Body of pancreas (tissue), 4 donors: ENCODE results near the gene GCC2. TPM values are rescaled to one million over a fixed set of nuclear protein-coding genes. Genes with fewer than 3 reads are reported as not detected.

Source experiments
- ATAC-seq: fragments of 150-250 bp; one replicate; pipeline ENCODE4 v1.9.1; 2016
- DNase-seq, 4 donors: peaks; one replicate each; pipeline ENCODE4 v3.0.0-alpha.2; 2019
- H3K27ac ChIP-seq, 4 donors: fragments of 200-600 bp; sonication (generic); 1 replicate in 3 of 4; 2 replicates in 1 of 4; pipeline versions ENCODE4 v1.5.1 to v1.6.1; 2016 to 2019; ENCODE audit warnings: mild to moderate bottlenecking in 1 of 4, mixed read lengths in 1 of 4, moderate library complexity in 1 of 4
- H3K27me3 ChIP-seq, 2 donors: fragments of 200-600 bp; sonication (generic); one replicate each; pipeline ENCODE4 v1.6.0; 2016; ENCODE audit warnings: mild to moderate bottlenecking in 1 of 2
- H3K36me3 ChIP-seq, 2 donors: fragments of 200-600 bp; sonication (generic); replicated peaks in 1 of 2; 2 replicates each; pipeline ENCODE4 v1.5.1; 2016; ENCODE audit warnings: low read depth in 2 of 2; ENCODE audit not compliant: insufficient read depth in 1 of 2
- H3K4me1 ChIP-seq: fragments of 200-600 bp; sonication (generic); one replicate; pipeline ENCODE4 v1.6.0; 2016
- H3K4me3 ChIP-seq, 2 donors: fragments of 200-600 bp; sonication (generic); 1 replicate in 1 of 2; 2 replicates in 1 of 2; pipeline ENCODE4 v1.5.1; 2016 to 2019
- H3K9me3 ChIP-seq, 3 donors: fragments of 200-600 bp; sonication (generic); 1 replicate in 2 of 3; 2 replicates in 1 of 3; pipeline ENCODE4 v1.5.1; 2016
- POLR2A ChIP-seq, 3 donors: fragments of 450-650 bp; IDR thresholded peaks; one replicate each; pipeline ENCODE4 v1.6.1; 2016; ENCODE audit warnings: antibody characterized with exemption in 3 of 3, mild to moderate bottlenecking in 2 of 3
- WGBS, 2 donors: methylation state at CpG; one replicate each; pipeline ENCODE4 v1.1.5; 2017; 5-methylcytosine and 5-hydroxymethylcytosine counted together
- intact Hi-C: fragments of 100-400 bp; cut with DNase I; formaldehyde crosslinking; loops from one replicate; pipeline ENCODE4 v1.15.1; 2023
- total RNA-seq, 2 donors: library from RNA; depleted of rRNA; stranded (reverse); fragments of >200 nt; gene quantifications; one replicate each; pipeline ENCODE4 v1.1.0, GENCODE V29; 2016
- TF ChIP-seq, protein P1 (sequence below), 7 experiments: fragments of 450-650 bp in 4 of 7; fragments of 200-600 bp in 3 of 7; sonication (generic) in 3 of 7; IDR thresholded peaks; one replicate each; pipeline ENCODE4 v1.5.1; 2016 to 2019; ENCODE audit warnings: antibody characterized with exemption in 7 of 7

GCC2 gene
- total RNA-seq, 2 donors from 2014 or later, result 29.6 to 75.5 TPM

DNA sequence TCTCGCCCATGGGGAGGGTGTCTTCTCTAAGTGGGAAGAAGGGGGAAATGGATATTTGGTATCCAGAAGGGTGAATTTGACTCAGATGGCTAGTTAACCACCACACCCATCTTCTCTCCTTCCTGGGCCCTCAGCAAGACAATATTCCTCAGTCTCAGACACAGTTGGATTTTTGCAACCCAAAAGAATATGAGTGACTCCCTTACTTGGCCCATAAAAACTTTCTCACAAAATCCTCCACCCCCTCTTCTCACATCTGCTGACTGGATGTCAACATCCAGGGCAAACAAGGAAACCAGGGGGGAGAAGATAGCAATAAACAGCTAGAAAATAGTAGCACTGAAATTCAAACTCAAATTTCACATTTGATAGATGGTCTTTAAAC is 35.3 kb upstream of the GCC2 start:
- 57 to 65% methylated on average over 1 of the region's 1 CpG for WGBS, 2 donors
- no peaks in the 10 kb centered on the region for H3K27me3 ChIP-seq
- H3K36me3 ChIP-seq, result no peaks in the 10 kb centered on the region
- H3K4me3 ChIP-seq, result no peak overlapping the region
- no peak for TF ChIP-seq POLR2A (IDR thresholded peaks at IDR 0.05)
- TF ChIP-seq, protein P1, sequence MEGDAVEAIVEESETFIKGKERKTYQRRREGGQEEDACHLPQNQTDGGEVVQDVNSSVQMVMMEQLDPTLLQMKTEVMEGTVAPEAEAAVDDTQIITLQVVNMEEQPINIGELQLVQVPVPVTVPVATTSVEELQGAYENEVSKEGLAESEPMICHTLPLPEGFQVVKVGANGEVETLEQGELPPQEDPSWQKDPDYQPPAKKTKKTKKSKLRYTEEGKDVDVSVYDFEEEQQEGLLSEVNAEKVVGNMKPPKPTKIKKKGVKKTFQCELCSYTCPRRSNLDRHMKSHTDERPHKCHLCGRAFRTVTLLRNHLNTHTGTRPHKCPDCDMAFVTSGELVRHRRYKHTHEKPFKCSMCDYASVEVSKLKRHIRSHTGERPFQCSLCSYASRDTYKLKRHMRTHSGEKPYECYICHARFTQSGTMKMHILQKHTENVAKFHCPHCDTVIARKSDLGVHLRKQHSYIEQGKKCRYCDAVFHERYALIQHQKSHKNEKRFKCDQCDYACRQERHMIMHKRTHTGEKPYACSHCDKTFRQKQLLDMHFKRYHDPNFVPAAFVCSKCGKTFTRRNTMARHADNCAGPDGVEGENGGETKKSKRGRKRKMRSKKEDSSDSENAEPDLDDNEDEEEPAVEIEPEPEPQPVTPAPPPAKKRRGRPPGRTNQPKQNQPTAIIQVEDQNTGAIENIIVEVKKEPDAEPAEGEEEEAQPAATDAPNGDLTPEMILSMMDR (IDR thresholded peaks at IDR 0.05), result no peak
- no peaks in the 10 kb centered on the region for H3K4me1 ChIP-seq
- intact Hi-C loops, result no loop called here
- DNase-seq (no peak), ATAC-seq (no peak)
- H3K9me3 ChIP-seq, result no peaks in the 10 kb centered on the region
- H3K27ac ChIP-seq, result no peak overlapping the region

GRCh38 chr2:108414256-108414876 is 34.6 kb upstream of the GCC2 start:
- H3K9me3 ChIP-seq, result no peaks in the 10 kb centered on the region
- ATAC-seq, result no peak
- no peak overlapping the region for H3K4me3 ChIP-seq
- DNase-seq, result no peak
- no peak overlapping the region for H3K27ac ChIP-seq
- intact Hi-C loops, result no loop called here
- no peaks in the 10 kb centered on the region for H3K4me1 ChIP-seq
- no peaks in the 10 kb centered on the region for H3K36me3 ChIP-seq
- 81 to 97% methylated on average over 3 of the region's 3 CpGs for WGBS, 2 donors
- H3K27me3 ChIP-seq, result no peaks in the 10 kb centered on the region
- no peak for TF ChIP-seq POLR2A (IDR thresholded peaks at IDR 0.05)
- TF ChIP-seq, protein P1 (IDR thresholded peaks at IDR 0.05), result no peak

DNA sequence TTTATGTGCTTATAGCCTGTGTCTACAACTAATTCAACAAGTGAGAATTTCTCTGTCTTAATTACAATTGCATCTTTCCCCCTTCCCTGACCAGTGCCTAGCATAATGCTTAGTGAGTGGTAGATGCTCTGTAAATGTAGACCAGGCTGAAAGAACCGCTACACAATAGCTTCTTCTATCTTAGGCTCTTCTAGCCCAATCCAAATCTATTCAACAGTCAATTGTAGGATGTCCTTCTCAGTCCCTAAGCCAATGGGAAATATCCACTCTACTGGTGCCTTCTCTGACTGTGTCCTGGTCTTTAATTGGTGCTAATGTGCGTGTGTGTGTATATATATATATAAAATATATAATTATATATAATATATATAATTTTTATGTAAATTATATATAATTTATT is 34.1 kb upstream of the GCC2 start:
- H3K9me3 ChIP-seq, result no peaks in the 10 kb centered on the region
- DNase-seq (no peak), ATAC-seq (no peak)
- H3K27me3 ChIP-seq, result no peaks in the 10 kb centered on the region
- intact Hi-C loops, result no loop called here
- H3K4me3 ChIP-seq, result no peak overlapping the region
- WGBS, 2 donors, result 87 to 93% methylated on average over 2 of the region's 2 CpGs
- TF ChIP-seq POLR2A (IDR thresholded peaks at IDR 0.05), result no peak
- TF ChIP-seq, protein P1 (IDR thresholded peaks at IDR 0.05), result no peak
- no peaks in the 10 kb centered on the region for H3K4me1 ChIP-seq
- H3K27ac ChIP-seq, result no peak overlapping the region
- H3K36me3 ChIP-seq, result no peaks in the 10 kb centered on the region

DNA sequence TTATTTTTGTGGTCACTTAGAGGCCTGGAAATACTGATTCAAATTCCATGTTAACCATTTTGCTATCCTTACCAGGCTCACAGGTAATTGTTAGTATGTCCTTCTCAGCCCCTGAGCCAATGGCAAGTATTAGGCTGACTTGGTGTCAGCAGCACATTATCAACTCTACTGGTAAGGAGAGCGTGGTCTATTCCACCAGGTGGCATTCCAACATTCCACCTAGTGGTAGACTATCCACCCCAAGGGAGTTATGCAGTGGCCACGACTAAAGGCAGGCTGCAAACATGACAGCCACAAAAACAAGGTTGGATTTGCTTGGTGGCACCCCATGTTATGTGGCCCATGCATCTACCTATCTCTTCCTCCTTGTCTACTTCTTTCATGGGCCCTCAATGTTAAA is 31.8 kb upstream of the GCC2 start:
- intact Hi-C loops, result no loop called here
- Histone ChIP-seq H3K27ac (no peak overlapping the region), H3K4me3 (no peak overlapping the region), H3K36me3 (no peaks in the 10 kb centered on the region), H3K27me3 (no peaks in the 10 kb centered on the region), H3K4me1 (no peaks in the 10 kb centered on the region), H3K9me3 (no peaks in the 10 kb centered on the region)
- WGBS, 2 donors, result 44 to 52% methylated on average over 2 of the region's 2 CpGs
- ATAC-seq, result no peak
- TF ChIP-seq POLR2A (IDR thresholded peaks at IDR 0.05), result no peak
- TF ChIP-seq, protein P1 (IDR thresholded peaks at IDR 0.05), result peak in 4 of 7 experiments; percentile 29 to 61 (median 34)
- peak in 1 of 4 donors; percentile 23 for DNase-seq

GRCh38 chr2:108418416-108418815 is 30.6 kb upstream of the GCC2 start:
- Histone ChIP-seq H3K4me3 (no peak overlapping the region), H3K4me1 (no peaks in the 10 kb centered on the region), H3K27ac (no peak overlapping the region), H3K36me3 (no peaks in the 10 kb centered on the region), H3K9me3 (no peaks in the 10 kb centered on the region), H3K27me3 (no peaks in the 10 kb centered on the region)
- intact Hi-C loops, result no loop called here
- ATAC-seq (no peak), DNase-seq (no peak)
- TF ChIP-seq, protein P1 (IDR thresholded peaks at IDR 0.05), result no peak
- no peak for TF ChIP-seq POLR2A (IDR thresholded peaks at IDR 0.05)
- WGBS, 2 donors, result 73 to 79% methylated on average over 4 of the region's 4 CpGs
